Liver (tissue), 10 donors: ENCODE measurements around the gene GTF2H3. TPM values are rescaled to one million over a fixed set of nuclear protein-coding genes. Genes with fewer than 3 reads are reported as not detected.
A peak's percentile ranks its signal among the peaks of the same experiment; 100 is the strongest.

Experiments
- DNase-seq: peaks from one replicate; pipeline ENCODE4 v3.0.0-alpha.2; 2017; ENCODE audit warnings: low spot score
- H3K27ac ChIP-seq, 2 donors: one replicate each; pipeline ENCODE4 v1.7.0; 2013; ENCODE audit warnings: inconsistent platforms in 2 of 2, low read length in 2 of 2, control low read depth in 1 of 2, low read depth in 1 of 2, mild to moderate bottlenecking in 1 of 2
- H3K27me3 ChIP-seq, 4 donors: one replicate each; pipeline versions ENCODE4 v1.6.1 to v1.7.0; 2013; ENCODE audit warnings: low read length in 3 of 4, inconsistent platforms in 1 of 4, mild to moderate bottlenecking in 1 of 4, moderate library complexity in 1 of 4; ENCODE audit not compliant: control insufficient read depth in 4 of 4, insufficient read depth in 4 of 4
- H3K36me3 ChIP-seq, 4 donors: one replicate each; pipeline versions ENCODE4 v1.6.1 to v1.7.0; 2013; ENCODE audit warnings: low read length in 3 of 4, mild to moderate bottlenecking in 3 of 4, low read depth in 1 of 4, moderate library complexity in 1 of 4; ENCODE audit not compliant: control insufficient read depth in 4 of 4, insufficient read depth in 3 of 4
- H3K4me1 ChIP-seq, 4 donors: one replicate each; pipeline versions ENCODE4 v1.6.1 to v1.7.0; 2013; ENCODE audit warnings: low read length in 3 of 4, mild to moderate bottlenecking in 3 of 4, moderate library complexity in 1 of 4; ENCODE audit not compliant: control insufficient read depth in 4 of 4, insufficient read depth in 4 of 4
- H3K4me3 ChIP-seq, 3 donors: one replicate each; pipeline versions ENCODE4 v1.6.1 to v1.7.0; 2013; ENCODE audit warnings: low read length in 3 of 3, control low read depth in 1 of 3, low read depth in 1 of 3, mild to moderate bottlenecking in 1 of 3
- H3K9ac ChIP-seq, 2 donors: one replicate each; pipeline ENCODE4 v1.7.0; 2013; ENCODE audit warnings: low read length in 2 of 2, mild to moderate bottlenecking in 2 of 2, moderate library complexity in 2 of 2, control low read depth in 1 of 2, low read depth in 1 of 2
- H3K9me3 ChIP-seq, 4 donors: one replicate each; pipeline versions ENCODE4 v1.6.1 to v1.7.0; 2013; ENCODE audit warnings: low read length in 3 of 4; ENCODE audit not compliant: control insufficient read depth in 4 of 4
- EGR1 ChIP-seq, 2 donors: IDR thresholded peaks; 2 replicates each; pipeline ENCODE4 v1.6.1; 2016 to 2018; ENCODE audit warnings: antibody characterized with exemption in 2 of 2, low read depth in 2 of 2
- FOXA1 ChIP-seq: IDR thresholded peaks from 2 replicates; pipeline ENCODE4 v1.6.1; 2016; ENCODE audit warnings: antibody characterized with exemption
- FOXA2 ChIP-seq: IDR thresholded peaks from 2 replicates; pipeline ENCODE4 v1.6.1; 2016; ENCODE audit warnings: antibody characterized with exemption
- GABPA ChIP-seq, 2 donors: IDR thresholded peaks in 1 of 2; conservative IDR thresholded peaks in 1 of 2; 2 replicates each; pipeline ENCODE4 v1.6.1; 2016; ENCODE audit warnings: antibody characterized with exemption in 2 of 2, mild to moderate bottlenecking in 1 of 2, moderate library complexity in 1 of 2
- HNF4A ChIP-seq, 2 donors: conservative IDR thresholded peaks; 2 replicates each; pipeline ENCODE4 v1.6.1; 2016; ENCODE audit warnings: antibody characterized with exemption in 2 of 2, mild to moderate bottlenecking in 2 of 2
- HNF4G ChIP-seq: IDR thresholded peaks from 2 replicates; pipeline ENCODE4 v1.6.1; 2016; ENCODE audit warnings: antibody characterized with exemption
- JUND ChIP-seq, 2 donors: IDR thresholded peaks; 2 replicates each; pipeline ENCODE4 v1.6.1; 2016; ENCODE audit warnings: antibody characterized with exemption in 2 of 2
- MAX ChIP-seq: IDR thresholded peaks from 2 replicates; pipeline ENCODE4 v1.6.1; 2016; ENCODE audit warnings: antibody characterized with exemption
- RAD21 ChIP-seq, 2 donors: IDR thresholded peaks; 2 replicates each; pipeline ENCODE4 v1.6.1; 2016; ENCODE audit warnings: antibody characterized with exemption in 2 of 2, mild to moderate bottlenecking in 2 of 2
- REST ChIP-seq: IDR thresholded peaks from 2 replicates; pipeline ENCODE4 v1.6.1; 2016; ENCODE audit warnings: antibody characterized with exemption, mild to moderate bottlenecking
- SP1 ChIP-seq: IDR thresholded peaks from 2 replicates; pipeline ENCODE4 v1.6.1; 2018; ENCODE audit warnings: antibody characterized with exemption, mild to moderate bottlenecking
- TAF1 ChIP-seq: conservative IDR thresholded peaks from 2 replicates; pipeline ENCODE4 v1.6.1; 2016; ENCODE audit warnings: antibody characterized with exemption, mild to moderate bottlenecking
- YY1 ChIP-seq: IDR thresholded peaks from 2 replicates; pipeline ENCODE4 v1.6.1; 2016; ENCODE audit warnings: antibody characterized with exemption, mild to moderate bottlenecking
- WGBS: extraction: QIAGEN DNeasy Blood & Tissue Kit; methylation state at CpG from one replicate; pipeline ENCODE4 v1.1.7; 2013; 5-methylcytosine and 5-hydroxymethylcytosine counted together
- polyA plus RNA-seq, 2 donors: library from polyadenylated mRNA; stranded (reverse) in 1 of 2; unstranded in 1 of 2; fragments of 200-250 nt in 1 of 2; fragments of >200 nt in 1 of 2; fragmentation: Nextera tagmentation in 1 of 2; extraction: Ambion mirVana in 1 of 2; gene quantifications; one replicate each; pipeline versions ENCODE4 v1.2.1 to v1.2.3, GENCODE V29; 2013 to 2015
- small RNA-seq: library from RNA; depleted of rRNA; stranded (forward); fragments of <200 nt; gene quantifications from one replicate; pipeline ENCODE3, GENCODE V24; 2014
- total RNA-seq, 2 donors: library from RNA; depleted of rRNA; stranded (reverse); fragments of >200 nt; gene quantifications; one replicate each; pipeline ENCODE4 v1.2.3, GENCODE V29; 2014
- donor health status: healthy.
- donor health status: healthy.
- donor health status: healthy.
- donor health status: healthy.
- donor health status: healthy.

GTF2H3 gene
- total and polyA plus RNA-seq, 4 donors, result 5.8 to 18.3 (median 13.2) TPM

GRCh38 chr12:123707466-123707865, 73.8 kb downstream of the GTF2H3 start:
- DNase-seq, result no peak
- H3K4me3 ChIP-seq, result no peak overlapping the region
- H3K4me1 ChIP-seq, result peaks cover 0 to 3% (median 0%) of the 10 kb centered on the region in 4 donors
- H3K9me3 ChIP-seq, result no peaks in the 10 kb centered on the region
- H3K27ac ChIP-seq, result no peak overlapping the region
- no peaks in the 10 kb centered on the region for H3K27me3 ChIP-seq
- H3K9ac ChIP-seq, result no peak overlapping the region
- H3K36me3 ChIP-seq, result peaks cover 0 to 2% (median 0%) of the 10 kb centered on the region in 4 donors
- TF ChIP-seq FOXA1 (no peak), EGR1 (IDR thresholded peaks at IDR 0.05; ENCODE audit: low read depth in 2 of 2) (no peak), MAX (no peak), TAF1 (no peak), YY1 (no peak), REST (no peak), HNF4G (no peak), JUND (IDR thresholded peaks at IDR 0.05) (no peak), SP1 (no peak), RAD21 (IDR thresholded peaks at IDR 0.05) (no peak), FOXA2 (no peak), GABPA (IDR thresholded peaks at IDR 0.05 in 1 of 2, conservative IDR thresholded peaks at IDR 0.05 in 1 of 2) (no peak), HNF4A (conservative IDR thresholded peaks at IDR 0.05) (no peak)
- 94% methylated on average over 4 of the region's 4 CpGs for WGBS

Small RNA genes within 50 kb of the gene (small RNA-seq; reads per million reads assigned to genes)
- 0.71 reads per million, percentile 69 among the genes with 10 or more reads in this experiment for gene SNORA9B

Other genes with a start within 250 kb of the GTF2H3 start
- 10 to 100 TPM; 13.8 to 49.0 TPM for gene KMT5A, start 249.7 kb upstream of the GTF2H3 start, total RNA-seq
- 10 to 100 TPM in 1 of 2 donors, 1 to 10 TPM in 1; 4.7 to 10.1 TPM for gene KMT5A, start 249.7 kb upstream of the GTF2H3 start, polyA plus RNA-seq
- 1 to 10 TPM; 1.8 TPM for gene RILPL2, start 197.1 kb upstream of the GTF2H3 start, total RNA-seq
- 1 to 10 TPM; 2.1 TPM for gene RILPL2, start 197.1 kb upstream of the GTF2H3 start, polyA plus RNA-seq
- gene SNRNP35, start 175.7 kb upstream of the GTF2H3 start, total RNA-seq, result 10 to 100 TPM in 1 of 2 donors, 1 to 10 TPM in 1; 9.0 to 12.7 TPM
- gene SNRNP35, start 175.7 kb upstream of the GTF2H3 start, polyA plus RNA-seq, result 10 to 100 TPM in 1 of 2 donors, 1 to 10 TPM in 1; 9.6 to 13.3 TPM
- gene RILPL1, start 100.1 kb upstream of the GTF2H3 start, total RNA-seq, result 1 to 10 TPM; 1.5 to 2.6 TPM
- gene RILPL1, start 100.1 kb upstream of the GTF2H3 start, polyA plus RNA-seq, result 1 to 10 TPM; 1.3 to 2.7 TPM
- gene TMED2, start 49.3 kb upstream of the GTF2H3 start, total RNA-seq, result 100 to 1,000 TPM; 200 to 369 TPM
- gene TMED2, start 49.3 kb upstream of the GTF2H3 start, polyA plus RNA-seq, result 100 to 1,000 TPM; 149 to 253 TPM
- gene DDX55, start 31.7 kb upstream of the GTF2H3 start, total RNA-seq, result 10 to 100 TPM in 1 of 2 donors, 1 to 10 TPM in 1; 8.1 to 13.4 TPM
- 10 to 100 TPM in 1 of 2 donors, 1 to 10 TPM in 1; 6.9 to 11.2 TPM for gene DDX55, start 31.7 kb upstream of the GTF2H3 start, polyA plus RNA-seq
- 10 to 100 TPM; 15.1 to 34.5 TPM for gene EIF2B1, start 143 bp upstream of the GTF2H3 start, total RNA-seq
- gene EIF2B1, start 143 bp upstream of the GTF2H3 start, polyA plus RNA-seq, result 10 to 100 TPM; 14.0 to 19.0 TPM
- 1 to 10 TPM; 1.5 to 1.9 TPM for gene TCTN2, start 37.3 kb downstream of the GTF2H3 start, total RNA-seq
- under 1 TPM; 0.38 to 0.80 TPM for gene TCTN2, start 37.3 kb downstream of the GTF2H3 start, polyA plus RNA-seq
- 10 to 100 TPM; 15.6 to 22.9 TPM for gene ATP6V0A2, start 78.5 kb downstream of the GTF2H3 start, total RNA-seq
- gene ATP6V0A2, start 78.5 kb downstream of the GTF2H3 start, polyA plus RNA-seq, result 1 to 10 TPM; 3.1 to 5.2 TPM
- gene DNAH10, start 128.5 kb downstream of the GTF2H3 start, total RNA-seq, result under 1 TPM; 0.05 to 0.08 TPM
- under 1 TPM; 0.05 to 0.47 TPM for gene DNAH10, start 128.5 kb downstream of the GTF2H3 start, polyA plus RNA-seq